Occipital lobe (tissue), 2 donors: ENCODE results near the gene STAP1. TPM values are rescaled to one million over a fixed set of nuclear protein-coding genes. Genes with fewer than 3 reads are reported as not detected.
"Not testable (repeated sequence)": the region's sequence is repeated elsewhere in the genome, so short reads cannot be mapped to it uniquely, and the experiment has no call there.

Experiments used
- DNase-seq: peaks from one replicate; lab custom pipeline; 2025; lab: John Stamatoyannopoulos, UW
- total RNA-seq: library from RNA; depleted of rRNA; stranded (reverse); fragments of >200 nt; gene quantifications from one replicate; pipeline ENCODE4 v1.2.3, GENCODE V29; 2014

Gene STAP1, protein sequence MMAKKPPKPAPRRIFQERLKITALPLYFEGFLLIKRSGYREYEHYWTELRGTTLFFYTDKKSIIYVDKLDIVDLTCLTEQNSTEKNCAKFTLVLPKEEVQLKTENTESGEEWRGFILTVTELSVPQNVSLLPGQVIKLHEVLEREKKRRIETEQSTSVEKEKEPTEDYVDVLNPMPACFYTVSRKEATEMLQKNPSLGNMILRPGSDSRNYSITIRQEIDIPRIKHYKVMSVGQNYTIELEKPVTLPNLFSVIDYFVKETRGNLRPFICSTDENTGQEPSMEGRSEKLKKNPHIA
- total RNA-seq, result not detected

DNA sequence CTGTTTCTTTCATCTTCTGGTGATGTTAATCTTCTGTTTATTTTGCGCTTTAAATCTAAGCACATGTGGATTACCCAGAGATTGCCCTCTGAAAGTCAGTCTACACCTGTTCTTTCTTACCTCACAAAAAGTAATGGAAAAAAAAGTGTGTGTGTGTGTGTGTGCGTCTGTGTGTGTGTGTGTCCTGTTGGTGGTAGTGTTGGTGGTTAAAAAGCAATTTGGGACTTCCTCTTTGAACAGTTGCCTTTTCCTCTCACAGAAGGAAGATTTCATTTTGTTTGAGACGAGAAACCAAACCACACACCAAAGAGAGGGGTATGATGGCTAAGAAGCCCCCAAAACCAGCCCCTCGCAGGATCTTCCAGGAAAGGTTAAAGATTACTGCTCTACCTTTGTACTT lies at the start of gene STAP1:
Gene STAP1 (plus strand): TSS at position 235 of the 400 bp plus-strand sequence. CDS start 83 bp downstream, at position 318.
- DNase-seq, result no peak

DNA sequence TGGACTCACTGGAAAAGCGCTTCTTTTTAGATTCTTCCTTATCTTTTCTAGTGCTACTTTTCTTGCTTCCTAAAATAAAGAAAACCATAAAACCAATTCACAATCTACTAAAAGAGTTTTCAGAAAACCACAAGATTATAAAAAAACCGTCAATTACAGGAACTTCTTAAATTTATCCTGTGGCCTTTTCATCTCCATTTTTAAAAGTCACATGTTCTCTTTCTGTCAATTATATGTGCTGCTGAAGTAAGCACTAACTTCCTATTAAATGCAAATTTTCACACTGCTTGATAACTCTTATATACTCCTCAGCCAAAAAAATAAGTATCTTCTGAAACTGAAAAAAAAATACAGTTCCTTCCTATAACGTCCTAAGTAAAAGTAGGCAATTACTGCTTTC lies 46.0 kb upstream of the STAP1 start:
- DNase-seq, result no peak

DNA sequence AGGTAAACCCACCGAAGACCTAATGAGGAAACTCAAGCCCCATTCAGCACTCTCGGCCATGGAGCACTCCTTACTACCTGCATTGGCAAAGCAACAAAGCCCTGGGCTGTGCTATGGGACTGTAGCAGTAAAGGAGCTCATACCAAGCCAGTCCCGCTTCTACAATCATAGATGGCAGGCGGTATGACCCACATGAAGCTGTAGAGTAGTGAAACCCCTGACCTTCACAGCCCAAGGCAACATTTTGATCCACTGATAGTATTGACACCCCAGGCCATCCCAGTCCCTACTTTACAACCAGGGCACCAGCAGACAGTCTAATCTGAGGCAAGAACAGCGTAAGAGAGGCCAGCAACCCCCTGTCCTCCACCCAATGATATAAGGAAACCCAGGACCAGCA lies 38.4 kb upstream of the STAP1 start:
- no peak for DNase-seq

DNA sequence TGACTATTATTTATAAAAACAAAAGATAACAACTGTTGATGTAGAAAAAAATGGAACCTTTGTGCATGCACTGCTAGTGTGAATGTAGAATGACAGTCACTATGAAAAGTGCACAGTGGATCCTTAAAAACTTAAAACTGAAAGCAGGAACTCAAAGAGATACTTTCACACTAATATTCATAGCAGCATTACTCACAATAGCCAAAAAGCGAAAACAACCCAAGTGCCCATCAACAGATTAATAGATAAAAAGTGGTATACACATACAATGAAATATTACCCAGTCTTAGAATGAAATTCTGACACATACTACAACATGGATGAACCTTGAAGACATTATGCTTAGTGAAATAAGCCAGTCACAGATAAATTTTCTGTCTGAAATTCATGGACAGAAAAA lies 37.0 kb upstream of the STAP1 start:
- no peak for DNase-seq

DNA sequence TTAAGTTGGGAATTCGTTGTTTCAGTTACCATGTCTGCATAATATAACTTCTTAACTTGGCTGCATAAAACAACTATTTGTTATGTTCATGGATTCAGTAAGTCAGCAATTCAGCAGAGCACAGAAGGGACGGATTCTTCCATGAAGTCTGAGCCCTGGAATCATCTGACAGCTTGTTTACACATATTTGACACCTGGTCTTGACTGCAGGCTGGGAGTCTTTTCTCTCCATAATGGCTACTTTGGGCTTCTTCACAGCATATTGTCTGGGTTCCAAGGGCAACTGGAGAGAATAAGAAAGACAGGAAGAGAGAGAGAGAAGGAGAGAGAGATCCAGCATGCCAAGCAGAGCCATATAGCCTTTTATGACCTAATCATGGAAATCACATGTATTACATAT lies 36.3 kb upstream of the STAP1 start:
- no peak for DNase-seq

DNA sequence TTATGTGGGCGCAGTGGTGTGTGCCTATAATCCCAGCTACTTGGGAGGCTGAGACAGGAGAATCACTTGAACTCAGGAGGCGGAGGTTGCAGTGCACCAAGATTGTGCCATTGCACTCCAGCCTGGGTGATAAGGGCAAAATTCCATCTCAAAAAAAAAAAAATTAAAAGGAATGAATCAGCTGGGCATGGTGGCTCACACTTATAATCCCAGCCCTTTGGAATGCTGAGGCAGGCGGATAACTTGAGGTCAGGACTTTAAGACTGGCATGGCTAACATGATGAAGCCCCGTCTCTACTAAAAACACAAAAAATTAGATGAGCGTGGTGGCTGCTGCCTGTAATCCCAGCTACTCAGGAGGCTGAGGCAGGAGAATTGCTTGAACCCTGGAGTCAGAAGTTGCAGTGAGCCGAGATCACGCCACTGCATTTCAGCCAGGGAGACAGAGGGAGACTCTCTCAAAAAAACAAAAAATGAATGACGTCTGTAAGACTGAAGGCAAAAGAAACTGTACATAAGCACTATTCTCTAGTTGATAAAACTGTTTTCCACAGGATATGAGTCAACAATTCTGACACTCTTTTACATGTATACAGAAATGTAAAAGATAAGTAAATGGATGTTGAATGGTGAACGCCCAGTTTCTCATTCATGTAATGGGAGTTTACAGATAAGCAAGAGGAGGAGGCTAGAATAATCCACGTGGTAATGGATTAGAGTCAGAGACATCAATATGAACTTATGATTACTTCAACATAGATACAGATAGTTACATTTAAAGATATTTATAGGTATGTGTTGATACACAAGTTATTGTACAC lies 35.5 kb upstream of the STAP1 start:
- no peak for DNase-seq

DNA sequence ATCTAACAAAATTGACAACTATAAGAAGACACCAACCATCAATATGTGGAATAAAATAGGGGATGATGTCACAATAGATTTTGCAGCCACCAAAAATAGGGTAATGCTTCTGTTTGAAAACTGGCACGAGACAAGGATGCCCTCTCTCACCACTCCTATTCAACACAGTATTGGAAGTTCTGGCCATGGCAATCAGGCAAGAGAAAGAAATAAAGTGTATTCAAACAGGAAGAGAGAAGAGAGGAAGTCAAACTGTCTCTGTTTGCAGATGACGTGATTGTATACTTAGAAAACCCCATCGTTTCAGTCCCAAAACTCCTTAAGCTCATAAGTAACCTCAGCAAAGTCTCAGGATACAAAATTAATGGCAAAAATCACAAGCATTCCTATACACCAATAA lies 34.4 kb upstream of the STAP1 start:
- not testable (repeated sequence) for DNase-seq

DNA sequence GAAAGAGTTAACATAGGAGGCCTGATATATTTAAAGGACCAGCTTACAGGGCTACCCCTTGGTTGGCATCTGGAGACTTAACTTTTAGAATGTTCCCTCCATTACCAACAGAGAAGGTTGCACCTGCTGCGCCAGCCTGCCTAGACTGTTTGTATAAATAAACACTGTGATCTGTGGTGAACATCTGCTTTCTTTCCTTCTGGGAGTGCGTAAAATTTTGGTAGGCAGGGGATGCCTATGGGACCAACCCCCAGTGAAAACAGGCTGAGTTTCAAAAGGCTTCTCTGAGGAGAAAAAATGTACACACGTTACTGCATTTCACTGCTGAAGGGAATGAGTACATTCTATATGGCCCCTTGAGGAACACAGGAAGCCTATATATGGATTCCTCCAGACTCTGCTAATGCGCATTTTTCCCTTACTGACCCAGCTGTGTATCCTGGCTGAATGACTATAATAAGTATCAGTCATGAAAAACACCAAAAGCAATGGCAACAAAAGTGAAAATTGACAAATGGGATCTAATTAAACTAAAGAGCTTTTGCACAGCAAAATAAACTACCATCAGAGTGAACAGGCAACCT lies 27.1 kb upstream of the STAP1 start:
- DNase-seq, result no peak

DNA sequence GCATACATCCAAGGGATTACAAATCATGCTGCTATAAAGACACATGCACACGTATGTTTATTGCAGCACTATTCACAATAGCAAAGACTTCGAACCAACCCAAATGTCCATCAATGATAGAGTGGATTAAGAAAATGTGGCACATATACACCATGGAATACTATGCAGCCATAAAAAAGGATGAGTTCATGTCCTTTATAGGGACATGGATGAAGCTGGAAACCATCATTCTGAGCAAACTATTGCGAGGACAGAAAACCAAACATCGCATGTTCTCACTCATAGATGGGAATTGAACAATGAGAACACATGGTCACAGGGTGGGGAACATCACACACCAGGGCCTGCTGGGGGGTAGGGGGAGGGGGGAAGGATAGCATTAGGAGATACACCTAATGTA lies 26.1 kb upstream of the STAP1 start:
- not testable (repeated sequence) for DNase-seq

DNA sequence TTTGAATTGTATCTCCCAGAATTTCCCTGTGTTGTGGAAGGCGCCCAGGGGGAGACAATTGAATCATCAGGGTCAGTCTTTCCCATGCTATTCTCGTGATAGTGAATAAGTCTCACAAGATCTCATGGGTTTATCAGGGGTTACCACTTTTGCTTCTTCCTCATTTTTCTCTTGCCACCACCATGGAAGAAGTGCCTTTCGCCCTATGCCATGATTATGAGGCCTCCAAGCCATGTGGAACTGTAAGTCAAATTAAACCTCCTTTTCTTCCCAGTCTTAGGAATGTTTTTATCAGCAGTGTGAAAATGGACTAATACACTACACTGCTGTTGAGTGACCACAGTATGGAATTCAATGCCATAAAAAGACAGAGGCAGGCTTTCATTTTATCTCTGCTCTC lies 25.4 kb upstream of the STAP1 start:
- no peak for DNase-seq

DNA sequence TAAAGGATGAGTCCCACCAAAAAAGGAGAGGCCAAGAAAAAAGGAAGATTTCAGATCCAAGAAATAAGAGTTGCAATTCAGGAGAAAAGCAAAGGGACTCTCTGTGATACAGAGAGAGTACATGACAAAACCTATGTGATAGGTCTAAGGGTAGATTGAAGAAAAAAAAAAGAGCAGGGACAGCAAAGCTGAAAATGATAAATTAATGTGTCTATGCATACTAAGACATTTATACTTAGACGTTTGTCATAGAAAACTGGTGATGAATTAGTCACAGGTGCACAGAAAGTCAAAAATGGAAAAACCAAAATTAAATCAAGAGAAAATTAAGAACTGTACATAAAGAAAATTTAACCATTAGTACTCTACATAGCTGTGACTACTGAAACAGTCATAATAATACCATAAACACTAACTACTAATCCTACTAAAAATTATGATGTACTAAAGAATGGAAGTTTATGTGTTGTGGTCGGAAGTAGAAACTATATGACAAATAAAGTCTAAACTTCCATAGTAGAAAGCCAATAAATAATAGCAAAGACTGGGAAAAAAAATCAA lies 23.2 kb upstream of the STAP1 start:
- DNase-seq, result no peak

DNA sequence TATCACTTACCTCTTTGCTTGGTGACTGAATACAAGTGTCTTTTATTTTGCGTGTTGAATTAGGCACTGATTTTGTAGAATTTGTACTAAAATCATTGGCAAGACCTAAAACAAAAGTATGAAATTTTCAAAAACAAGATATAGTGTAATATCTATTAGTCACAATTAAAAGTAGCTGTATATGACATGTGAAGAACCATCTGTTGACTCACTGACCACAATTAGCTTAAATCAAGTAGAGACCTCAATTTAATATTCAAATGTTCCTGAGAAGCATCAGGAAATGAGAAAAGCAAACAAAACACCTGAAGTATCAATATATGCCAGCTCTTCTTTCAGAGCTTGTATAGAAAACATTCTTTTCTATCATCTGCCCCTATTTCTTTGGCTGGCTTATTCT lies 18.7 kb upstream of the STAP1 start:
- DNase-seq, result no peak

DNA sequence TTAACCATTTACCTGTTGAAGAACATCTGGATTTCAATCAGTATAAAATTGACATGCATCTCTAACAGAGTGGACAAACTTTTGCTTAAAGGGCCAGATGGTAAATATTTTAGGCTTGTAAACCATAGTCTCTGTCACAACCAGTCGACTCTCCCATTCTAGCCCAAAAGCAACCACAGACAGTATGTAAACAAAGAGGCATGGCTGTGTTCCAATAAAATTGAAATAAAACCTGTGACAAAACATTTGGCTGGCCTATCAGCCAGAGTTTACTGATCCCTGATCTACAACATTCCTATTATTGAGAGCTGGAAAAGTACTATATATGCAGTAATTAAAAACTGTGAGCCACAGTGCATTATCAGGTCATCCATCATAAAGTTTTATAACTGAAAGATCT lies 16.5 kb upstream of the STAP1 start:
- no peak for DNase-seq

DNA sequence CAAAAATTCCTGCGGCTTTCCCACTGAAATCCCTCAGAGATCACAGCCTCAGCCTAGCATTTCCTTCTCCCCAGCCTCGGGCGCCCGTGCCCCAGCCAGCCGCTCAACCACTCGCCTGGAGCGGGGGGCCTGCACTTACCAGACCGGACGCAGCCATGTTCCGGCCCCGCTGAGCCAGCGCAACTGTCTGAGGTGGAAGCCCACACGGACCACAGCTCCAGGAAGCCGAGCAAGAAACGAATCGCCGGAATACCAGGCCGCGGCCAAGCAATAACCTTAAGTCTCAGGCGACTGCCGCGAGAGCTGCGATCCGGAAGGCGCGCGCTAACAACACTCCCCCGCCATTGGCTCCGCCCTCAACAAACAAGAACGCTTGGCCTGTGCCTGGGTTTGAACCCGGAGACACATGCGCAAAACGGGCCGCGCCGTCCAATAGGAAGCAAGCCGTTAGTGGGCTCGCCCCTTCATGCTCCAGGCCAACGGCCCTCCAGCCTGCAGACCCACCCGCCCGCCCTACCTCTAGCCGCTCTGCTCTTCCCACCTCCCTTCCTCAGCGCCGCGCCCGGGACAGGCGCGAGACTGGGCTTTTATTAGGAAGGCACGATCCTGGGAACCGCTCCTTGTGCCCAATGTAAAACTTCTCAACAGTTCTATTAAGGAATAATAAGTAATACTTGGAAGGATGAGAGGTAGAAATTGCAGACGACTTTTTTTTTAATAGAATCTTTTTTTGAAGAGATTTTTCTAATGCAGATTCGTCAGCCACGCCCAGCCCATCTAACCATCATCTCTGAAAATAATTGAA lies 13.1 kb upstream of the STAP1 start, which contains the start of gene CENPC:
Gene CENPC (minus strand): TSS at position 305 of the 805 bp plus-strand sequence. CDS start 148 bp downstream, at position 157.
- DNase-seq, result peak; percentile 96

DNA sequence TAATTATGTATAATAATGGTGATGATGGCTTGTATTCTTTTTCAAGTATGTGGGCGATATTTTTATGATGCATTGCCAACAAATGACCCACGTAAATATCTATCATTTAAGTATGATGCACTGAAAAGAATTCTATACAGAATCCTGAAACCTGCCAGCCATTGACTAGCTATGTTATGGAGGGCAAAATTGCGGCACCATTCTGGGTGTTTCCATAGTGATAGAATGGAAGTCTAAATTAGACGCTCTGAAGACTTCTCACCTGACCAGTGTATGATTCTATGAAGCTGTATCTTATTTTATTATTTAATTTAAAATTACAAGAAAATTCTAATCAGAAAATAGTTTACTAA lies 12.5 kb upstream of the STAP1 start:
- no peak for DNase-seq

DNA sequence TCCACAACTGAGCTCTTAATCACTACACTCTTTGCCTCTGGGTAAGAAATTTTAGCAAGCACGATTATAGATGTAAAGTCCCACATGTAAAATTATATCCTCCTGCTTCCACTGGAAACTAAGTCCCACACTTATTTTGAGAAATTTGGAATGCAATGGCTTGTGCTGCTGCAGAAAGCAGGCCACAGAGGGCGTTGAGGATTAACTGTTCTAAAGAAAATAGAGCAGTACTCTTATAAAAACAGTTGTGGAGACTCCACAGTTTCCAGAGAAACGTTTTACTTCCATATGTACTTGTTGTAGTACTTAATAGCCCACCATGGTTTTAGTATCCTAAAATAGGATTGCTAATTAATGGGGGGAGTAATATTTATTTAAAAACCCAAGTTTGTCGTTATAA lies 11.6 kb upstream of the STAP1 start:
- no peak for DNase-seq

DNA sequence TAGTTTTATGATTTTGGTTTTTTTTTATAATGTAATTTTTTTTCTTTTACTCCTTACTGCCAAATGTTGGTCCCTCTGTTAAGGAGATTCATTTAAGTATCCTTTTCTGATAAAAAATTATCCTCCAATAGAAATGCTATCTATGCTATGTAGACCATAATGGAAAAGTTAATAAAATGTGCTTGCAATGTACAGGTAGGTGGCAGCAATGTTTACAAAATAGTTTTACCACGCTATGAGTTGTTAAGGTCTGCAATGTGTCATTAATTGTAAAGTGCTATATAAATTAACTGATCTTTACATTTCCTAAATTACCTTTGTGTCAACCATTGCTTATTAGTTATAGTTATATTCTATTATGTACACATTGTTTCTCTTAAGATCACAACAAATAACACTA lies 9.4 kb upstream of the STAP1 start:
- no peak for DNase-seq

DNA sequence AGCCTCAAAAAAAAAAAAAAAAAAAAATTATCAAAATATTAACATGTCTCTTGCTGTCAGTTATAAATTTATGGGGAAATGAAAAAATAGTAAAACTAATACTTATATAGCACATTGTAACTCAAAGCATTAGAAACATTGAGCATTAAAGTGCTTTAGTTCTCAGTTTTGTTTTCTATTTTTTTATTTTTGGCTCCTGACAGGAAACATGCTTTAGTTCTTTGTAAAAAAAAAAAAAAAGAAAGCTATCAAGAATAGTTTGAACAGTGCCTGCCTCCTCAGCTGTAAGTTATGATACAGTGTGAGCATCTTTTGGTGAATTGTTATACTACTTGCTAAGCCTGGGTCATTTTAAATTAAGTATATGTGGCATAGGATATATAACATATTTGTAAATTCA lies 8.1 kb upstream of the STAP1 start:
- no peak for DNase-seq

DNA sequence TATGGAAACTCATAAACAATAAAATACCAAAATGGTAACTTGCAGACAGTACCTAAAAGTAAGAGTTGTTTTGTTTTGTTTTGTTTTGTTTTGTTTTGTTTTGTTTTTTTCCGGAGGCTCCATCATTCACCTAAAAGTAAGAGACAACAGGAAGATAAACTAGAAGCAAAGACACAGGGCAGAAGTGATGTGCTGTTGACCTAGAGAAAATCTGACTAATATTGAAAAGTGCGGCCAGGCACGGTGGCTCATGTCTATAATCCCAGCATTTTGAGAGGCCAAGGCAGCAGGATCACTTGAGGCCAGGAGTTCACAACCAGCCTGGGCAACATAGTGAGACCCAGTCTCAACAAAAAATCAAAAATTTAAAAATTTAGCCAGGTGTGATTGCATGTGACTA lies 7.7 kb upstream of the STAP1 start:
- no peak for DNase-seq

DNA sequence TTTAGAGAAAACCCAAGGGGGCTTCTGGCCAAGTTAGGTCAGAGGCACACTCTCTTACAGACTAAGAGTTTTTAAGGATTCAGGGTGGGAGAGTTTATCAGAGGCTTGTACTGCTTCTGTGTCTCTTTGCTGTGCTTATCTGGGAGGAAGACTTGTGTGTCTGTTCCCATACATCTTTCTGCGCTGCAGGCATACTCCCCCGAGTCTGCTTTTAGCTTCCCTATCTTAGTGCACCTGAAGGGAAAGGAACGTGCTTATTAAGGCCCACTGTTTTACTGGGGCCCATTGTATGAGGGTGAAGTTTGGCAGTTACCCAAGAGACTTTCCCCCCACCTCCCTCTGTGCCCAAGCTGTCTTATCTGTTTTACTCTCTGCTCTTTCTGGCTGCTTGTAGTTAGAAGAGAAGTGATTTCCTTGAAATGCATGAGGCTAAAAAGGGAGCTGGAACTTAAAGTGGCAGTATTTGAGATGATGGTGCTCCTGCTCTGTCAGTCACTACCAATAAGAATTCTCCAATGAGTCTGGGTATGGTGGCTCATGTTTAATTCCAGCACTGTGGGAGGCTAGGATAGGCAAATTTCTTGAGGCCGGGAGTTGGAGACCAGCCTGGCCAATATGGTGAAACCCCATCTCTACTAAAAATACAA lies 6.3 kb upstream of the STAP1 start:
- not testable (repeated sequence) for DNase-seq

DNA sequence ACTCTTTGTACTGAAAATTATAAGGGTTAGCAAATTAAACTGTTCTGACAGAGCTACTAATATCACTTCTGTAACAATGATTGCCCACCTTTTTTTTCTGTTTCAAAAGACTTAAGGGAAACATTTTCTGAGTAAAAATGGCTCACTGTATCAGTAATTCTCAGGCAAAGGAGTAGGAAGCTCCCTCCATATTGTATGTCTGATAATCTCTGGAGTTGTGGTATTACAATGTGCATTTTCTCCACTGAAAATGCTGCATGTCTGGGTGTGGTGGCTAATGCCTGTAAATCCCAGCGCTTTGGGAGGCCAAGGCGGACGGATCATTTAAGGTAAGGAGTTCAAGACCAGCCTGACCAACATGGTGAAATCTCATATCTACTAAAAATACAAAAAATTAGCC lies 4.4 kb upstream of the STAP1 start:
- DNase-seq, result no peak
